Kidney (tissue), 14 donors: ENCODE measurements around the gene PLCB4. TPM values are rescaled to one million over a fixed set of nuclear protein-coding genes. Genes with fewer than 3 reads are reported as not detected.

Experiments
- DNase-seq, 5 donors: peaks; one replicate each; pipeline ENCODE4 v3.0.0-alpha.2; 2013 to 2020
- FAIRE-seq: peaks from 2 replicates; lab custom pipeline; 2012; peaks lifted over from hg19 to GRCh38; lab: Jason Lieb, UNC
- H3K27ac ChIP-seq, 2 donors: one replicate each; pipeline ENCODE4 v1.7.0; 2013; ENCODE audit warnings: low read depth in 2 of 2, low read length in 2 of 2, inconsistent platforms in 1 of 2
- H3K27me3 ChIP-seq: one replicate; pipeline ENCODE4 v1.7.1; 2013; ENCODE audit warnings: low read length, inconsistent platforms; ENCODE audit not compliant: control insufficient read depth, insufficient read depth
- H3K36me3 ChIP-seq, 3 donors: one replicate each; pipeline versions ENCODE4 v1.7.0 to v1.7.1; 2013; ENCODE audit warnings: low read length in 3 of 3, control low read depth in 1 of 3, inconsistent platforms in 1 of 3; ENCODE audit not compliant: insufficient read depth in 3 of 3, control insufficient read depth in 2 of 3
- H3K4me1 ChIP-seq, 3 donors: one replicate each; pipeline versions ENCODE4 v1.7.0 to v1.7.1; 2013; ENCODE audit warnings: low read length in 3 of 3, inconsistent platforms in 1 of 3, low read depth in 1 of 3; ENCODE audit not compliant: control insufficient read depth in 2 of 3, insufficient read depth in 2 of 3
- H3K4me3 ChIP-seq, 3 donors: one replicate each; pipeline versions ENCODE4 v1.7.0 to v1.8.1; 2013; ENCODE audit warnings: low read length in 3 of 3, control low read depth in 1 of 3, inconsistent platforms in 1 of 3
- H3K9ac ChIP-seq, 3 donors: one replicate each; pipeline versions ENCODE4 v1.7.0 to v1.7.1; 2013; ENCODE audit warnings: low read length in 3 of 3, control low read depth in 1 of 3, inconsistent platforms in 1 of 3
- H3K9me3 ChIP-seq, 3 donors: one replicate each; pipeline versions ENCODE4 v1.7.0 to v1.7.1; 2013; ENCODE audit warnings: low read length in 3 of 3, control low read depth in 1 of 3, inconsistent platforms in 1 of 3; ENCODE audit not compliant: control insufficient read depth in 2 of 3, insufficient read depth in 1 of 3
- intact Hi-C: fragments of 100-400 bp; cut with DNase I; formaldehyde crosslinking; loops from one replicate; pipeline ENCODE4 v1.11.1; 2022
- polyA plus RNA-seq: library from polyadenylated mRNA; stranded (reverse); fragments of 350-450 nt; fragmentation: Illumina TruSeq; extraction: RNeasy Lipid Tissue Mini Kit (QIAGEN cat#74804); gene quantifications from one replicate; pipeline ENCODE4 v1.2.3, GENCODE V29; 2014; ENCODE audit warnings: low read depth, low replicate concordance; ENCODE audit not compliant: insufficient read depth
- total RNA-seq: library from RNA; stranded (reverse); fragmentation: NEBNext Ultra II Directional; extraction: Animal tissue kit (Norgen Biotek cat#: 25700); gene quantifications from one replicate; pipeline ENCODE4 v1.2.1, GENCODE V29; 2021
- TF ChIP-seq, protein P1 (sequence below): IDR thresholded peaks from 3 replicates; pipeline ENCODE4 v1.5.1; 2012; ENCODE audit warnings: mild to moderate bottlenecking, moderate library complexity, borderline replicate concordance; ENCODE audit not compliant: insufficient read depth; ENCODE audit errors: extremely low read depth
- donor health status: control.
- donor health status: control.
- donor health status: control.
- donor health status: control.
- donor health status: control.
- donor health status: DM: yes; HTN: yes; CAD: no.
- donor health status: Normal renal cell carcinoma (clear cell type).

The PLCB4 gene
- total and polyA plus RNA-seq, 2 donors from 2014 or later: 2.8 to 17.7 TPM

DNA sequence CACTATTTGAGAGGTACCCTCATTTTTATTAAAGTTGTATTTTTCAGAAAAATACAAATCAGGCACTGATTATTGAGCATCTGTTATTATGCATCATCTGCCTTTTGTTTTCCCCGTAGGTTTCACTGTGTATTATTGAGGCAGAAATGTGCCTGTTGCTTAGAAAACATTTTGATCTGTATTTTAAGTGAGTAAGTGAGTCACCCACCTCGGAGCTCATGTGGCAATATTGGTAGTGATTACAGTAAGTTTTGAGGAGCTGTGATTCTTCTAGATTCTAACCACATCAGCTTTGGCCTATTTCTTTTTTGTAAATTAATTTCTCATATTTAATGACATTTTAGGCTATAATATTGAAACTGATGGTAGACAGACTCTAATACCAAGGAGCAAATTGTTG is 385.9 kb downstream of the PLCB4 start:
- Histone ChIP-seq H3K36me3 (peaks cover 0 to 2% (median 0%) of the 10 kb centered on the region in 3 donors), H3K9ac (no peak overlapping the region), H3K27ac (no peak overlapping the region), H3K4me3 (no peak overlapping the region), H3K9me3 (no peaks in the 10 kb centered on the region), H3K27me3 (no peaks in the 10 kb centered on the region), H3K4me1 (no peaks in the 10 kb centered on the region)
- TF ChIP-seq, protein P1, sequence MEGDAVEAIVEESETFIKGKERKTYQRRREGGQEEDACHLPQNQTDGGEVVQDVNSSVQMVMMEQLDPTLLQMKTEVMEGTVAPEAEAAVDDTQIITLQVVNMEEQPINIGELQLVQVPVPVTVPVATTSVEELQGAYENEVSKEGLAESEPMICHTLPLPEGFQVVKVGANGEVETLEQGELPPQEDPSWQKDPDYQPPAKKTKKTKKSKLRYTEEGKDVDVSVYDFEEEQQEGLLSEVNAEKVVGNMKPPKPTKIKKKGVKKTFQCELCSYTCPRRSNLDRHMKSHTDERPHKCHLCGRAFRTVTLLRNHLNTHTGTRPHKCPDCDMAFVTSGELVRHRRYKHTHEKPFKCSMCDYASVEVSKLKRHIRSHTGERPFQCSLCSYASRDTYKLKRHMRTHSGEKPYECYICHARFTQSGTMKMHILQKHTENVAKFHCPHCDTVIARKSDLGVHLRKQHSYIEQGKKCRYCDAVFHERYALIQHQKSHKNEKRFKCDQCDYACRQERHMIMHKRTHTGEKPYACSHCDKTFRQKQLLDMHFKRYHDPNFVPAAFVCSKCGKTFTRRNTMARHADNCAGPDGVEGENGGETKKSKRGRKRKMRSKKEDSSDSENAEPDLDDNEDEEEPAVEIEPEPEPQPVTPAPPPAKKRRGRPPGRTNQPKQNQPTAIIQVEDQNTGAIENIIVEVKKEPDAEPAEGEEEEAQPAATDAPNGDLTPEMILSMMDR: no peak
- no peak for FAIRE-seq
- no peak for DNase-seq
- intact Hi-C loops: no loop called here

DNA sequence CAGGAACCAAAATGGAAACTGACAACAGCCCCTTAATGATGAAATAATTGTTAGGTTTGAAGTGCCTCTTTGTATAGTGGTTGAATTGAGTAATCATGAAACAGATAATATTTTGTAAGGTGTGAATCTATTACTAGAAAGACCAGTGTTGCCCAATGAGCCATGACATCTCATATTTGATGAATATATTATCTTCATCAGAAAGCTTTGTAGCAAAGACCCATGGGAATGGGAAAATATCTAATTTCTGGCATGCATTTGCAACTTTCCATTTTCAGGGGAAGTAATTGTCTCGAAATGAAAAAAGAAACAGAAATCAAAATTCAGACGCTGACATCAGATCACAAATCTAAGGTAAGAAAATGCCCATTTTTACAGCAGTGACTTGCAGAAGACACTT is 388.2 kb downstream of the PLCB4 start:
- Histone ChIP-seq H3K27ac (no peak overlapping the region), H3K9ac (no peak overlapping the region), H3K36me3 (peaks cover 0 to 2% (median 0%) of the 10 kb centered on the region in 3 donors), H3K9me3 (no peaks in the 10 kb centered on the region), H3K4me1 (no peaks in the 10 kb centered on the region), H3K4me3 (no peak overlapping the region), H3K27me3 (no peaks in the 10 kb centered on the region)
- intact Hi-C loops: no loop called here
- no peak for DNase-seq
- no peak for FAIRE-seq
- TF ChIP-seq, protein P1: no peak

DNA sequence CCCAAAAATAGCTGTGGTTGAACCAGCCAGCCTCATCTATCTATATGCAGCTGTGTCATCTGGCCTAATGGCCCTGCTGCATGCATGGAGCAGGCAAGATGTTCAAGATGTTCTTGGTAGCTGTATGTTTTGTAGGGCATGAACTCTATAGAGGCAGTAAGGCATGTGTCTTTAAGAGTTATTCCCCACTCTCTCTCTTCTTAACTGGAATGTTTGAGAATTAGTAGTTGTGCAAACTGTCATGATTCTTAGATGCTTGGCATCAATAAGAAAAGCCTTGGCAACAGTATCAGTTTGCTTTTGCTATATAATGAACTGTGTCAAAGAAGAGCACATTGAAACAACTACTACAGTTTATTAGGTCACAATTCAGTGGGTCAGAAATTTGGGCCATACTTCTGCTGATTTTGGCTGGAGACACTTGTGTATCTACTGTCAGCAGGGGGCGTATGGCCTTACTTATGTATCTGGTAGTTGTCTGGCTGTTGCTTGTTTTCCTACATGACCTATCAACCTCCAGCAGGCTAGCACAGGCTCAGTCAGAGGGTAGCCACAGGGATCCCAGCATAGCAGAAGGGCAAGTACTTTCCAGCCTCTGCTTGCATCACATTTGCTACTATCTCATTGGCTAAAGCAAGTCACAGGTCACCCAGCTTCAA is 389.4 kb downstream of the PLCB4 start:
- peak in 1 of 5 donors; percentile 7 for DNase-seq
- no peak overlapping the region for H3K4me3 ChIP-seq
- no peak overlapping the region for H3K27ac ChIP-seq
- no peaks in the 10 kb centered on the region for H3K4me1 ChIP-seq
- H3K36me3 ChIP-seq: peaks cover 0 to 2% (median 0%) of the 10 kb centered on the region in 3 donors
- intact Hi-C loops: no loop called here
- FAIRE-seq: no peak
- H3K9ac ChIP-seq: no peak overlapping the region
- TF ChIP-seq, protein P1: no peak
- no peaks in the 10 kb centered on the region for H3K9me3 ChIP-seq
- no peaks in the 10 kb centered on the region for H3K27me3 ChIP-seq
